ENCODE measurements around the gene SLC35F4.
"Not testable (repeated sequence)": the region's sequence is repeated elsewhere in the genome, so short reads cannot be mapped to it uniquely, and the experiment has no call there.

Gene SLC35F4

DNA sequence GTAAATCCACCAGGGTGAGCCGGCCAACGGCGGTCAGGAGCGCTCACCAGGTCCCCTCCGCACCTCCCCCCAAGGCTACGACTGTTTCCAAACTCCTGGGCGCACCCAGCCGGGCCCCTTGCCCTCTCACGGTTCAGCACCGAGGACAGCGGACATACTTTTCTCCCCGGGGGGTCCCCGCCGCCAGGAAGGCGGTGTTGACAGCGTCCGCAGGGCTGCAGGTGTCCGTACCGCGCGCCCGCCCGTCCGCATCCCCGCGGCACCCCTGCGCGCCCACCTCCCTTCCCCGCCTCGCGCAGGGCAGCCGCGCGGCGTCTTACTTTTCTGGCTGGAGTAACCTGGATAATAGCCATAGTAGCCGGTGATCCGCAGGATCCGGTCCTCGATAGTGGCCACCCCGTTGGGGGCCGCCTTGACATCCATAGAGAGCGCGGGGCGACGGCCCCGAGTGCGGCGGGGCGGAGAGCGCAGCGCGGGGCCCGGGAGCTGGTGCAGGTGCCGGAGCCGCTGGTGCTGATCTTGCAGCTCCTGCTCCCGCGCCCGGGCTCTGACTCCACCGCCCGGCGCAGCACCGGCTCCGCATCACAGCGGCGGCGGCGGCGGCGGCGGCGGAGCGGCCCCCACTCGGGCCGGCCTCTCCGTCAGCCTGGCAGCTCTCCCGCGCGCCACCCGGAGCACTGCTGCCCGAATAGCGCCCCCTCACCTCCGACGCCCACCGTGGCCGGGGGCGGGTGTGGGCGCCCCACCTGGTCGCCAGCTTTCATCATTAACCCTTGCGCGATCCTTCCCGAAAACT is at the start of gene SLC35F4:
Gene SLC35F4 (minus strand): TSS at position 690 of the 796 bp plus-strand sequence.
- no peak for DNase-seq (ENCODE audit: low read depth in 2 of 2)

DNA sequence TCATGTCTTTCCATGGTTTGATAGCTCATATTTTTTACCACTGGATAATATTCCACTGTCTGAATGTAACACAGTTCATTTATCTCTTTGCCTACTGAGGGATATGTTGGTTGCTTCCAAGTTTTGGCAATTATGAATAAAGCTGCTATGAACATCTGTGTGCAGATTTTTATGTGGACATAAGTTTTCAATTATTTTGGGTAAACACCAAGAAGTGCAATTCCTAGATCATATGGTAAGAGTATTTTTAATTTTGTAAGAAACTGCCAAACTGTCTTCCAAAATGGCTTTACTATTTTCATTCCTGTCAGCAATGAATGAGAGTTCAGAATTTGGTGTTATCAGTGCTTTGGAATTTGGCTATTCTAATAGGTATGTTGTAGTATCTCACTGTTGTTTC is 43.7 kb upstream of the SLC35F4 start:
- DNase-seq (ENCODE audit: low read depth in 2 of 2) = no peak

DNA sequence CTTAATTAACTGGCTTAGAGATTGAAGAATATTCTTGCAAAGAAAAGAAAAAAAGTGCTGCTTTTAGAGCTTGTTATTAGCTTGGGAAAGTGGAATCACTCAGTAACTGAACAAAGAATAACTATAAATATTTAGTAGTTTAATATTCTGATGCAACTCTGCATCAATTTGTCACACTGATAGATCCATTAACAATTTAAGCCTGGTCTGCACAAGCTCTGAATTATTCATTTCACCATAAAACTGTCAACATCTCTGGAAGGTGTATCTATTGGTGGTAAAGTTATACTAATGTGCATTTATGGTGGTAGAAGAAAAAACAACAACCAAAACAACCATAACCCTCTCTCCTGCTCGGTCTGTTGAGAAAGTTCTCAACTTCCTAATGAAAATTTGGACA is 38.1 kb upstream of the SLC35F4 start:
- DNase-seq (ENCODE audit: low read depth in 2 of 2) = no peak

DNA sequence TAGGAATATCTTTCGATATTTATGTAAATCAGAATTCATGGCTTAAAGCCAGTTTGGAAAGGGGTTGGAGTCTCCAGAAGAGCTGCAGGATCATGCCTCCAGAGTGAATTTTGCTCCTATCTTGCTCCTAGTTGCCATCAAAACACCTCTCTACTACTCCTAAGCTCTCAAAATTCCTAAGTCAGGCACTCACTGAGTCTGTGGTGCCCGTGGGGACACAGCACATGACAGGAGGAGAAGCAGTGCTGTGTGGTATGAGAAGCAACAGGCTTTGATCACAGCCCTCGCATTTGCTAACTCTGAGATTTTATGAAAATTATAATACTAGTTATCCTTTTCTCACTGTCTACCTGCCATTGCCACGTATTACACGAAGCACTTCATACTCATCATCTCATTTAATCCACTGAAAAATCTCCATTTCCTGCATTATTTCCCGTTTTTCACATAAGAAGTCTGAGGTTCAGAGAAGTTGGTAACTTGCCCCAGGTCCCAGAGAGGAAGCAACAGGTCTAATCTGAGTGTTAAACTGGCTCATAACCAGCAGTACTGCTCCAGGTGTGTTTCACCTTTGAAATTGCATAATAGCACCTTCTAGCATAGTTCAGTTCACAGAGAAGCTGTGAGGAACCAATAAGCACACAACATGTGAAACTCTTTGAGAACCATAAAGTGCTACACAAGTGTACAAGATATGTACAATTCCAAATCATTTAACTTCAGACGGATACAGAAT is 33.1 kb upstream of the SLC35F4 start:
- DNase-seq (ENCODE audit: low read depth in 2 of 2) = no peak

DNA sequence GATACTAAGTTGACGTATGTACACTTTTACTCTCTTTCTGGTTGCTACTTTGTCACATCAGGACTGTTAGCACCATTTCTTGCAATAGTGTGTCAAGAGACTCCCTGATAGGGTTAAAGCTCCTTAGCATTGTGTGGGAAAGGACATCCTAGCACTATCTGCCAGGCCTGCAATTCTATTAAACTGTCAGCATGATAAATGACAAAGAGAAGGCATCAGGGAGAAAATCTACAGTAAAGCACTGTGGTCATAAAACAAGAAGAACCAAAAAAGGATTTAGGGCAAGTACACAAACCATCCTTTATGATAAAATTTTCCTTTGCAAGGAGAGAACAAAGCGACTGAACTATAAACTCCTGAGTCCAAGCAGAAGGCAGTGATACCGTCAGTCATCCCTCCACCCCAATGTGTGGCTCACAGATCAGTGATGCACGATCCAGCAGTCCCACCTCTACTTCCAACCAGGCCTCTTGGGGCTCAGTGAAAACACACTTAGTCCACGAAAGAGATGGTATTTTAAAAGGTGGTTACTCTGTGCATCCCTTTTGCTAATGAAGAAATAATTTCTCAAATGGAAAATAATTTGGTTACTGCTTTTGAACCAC is 31.4 kb upstream of the SLC35F4 start:
- DNase-seq (ENCODE audit: low read depth in 2 of 2) = no peak

DNA sequence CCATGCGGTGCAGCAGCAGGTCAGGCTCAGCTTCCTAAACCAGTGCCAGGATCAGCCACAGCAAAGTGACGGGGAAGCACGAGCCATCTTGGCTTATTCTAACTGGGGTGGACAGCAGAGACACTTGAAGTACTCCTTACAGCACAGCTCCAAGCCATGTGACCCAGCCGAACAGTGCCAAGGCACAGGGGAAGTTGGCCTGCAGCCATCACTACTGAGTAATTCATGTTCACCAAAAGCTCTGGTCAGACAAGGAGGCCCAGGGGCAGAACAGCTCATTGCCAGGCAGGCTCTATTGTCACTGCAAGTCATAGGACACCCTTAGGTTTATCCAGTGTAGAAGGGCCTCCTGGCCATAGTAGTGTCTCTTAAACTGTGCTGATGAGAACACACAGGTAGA is 23.4 kb upstream of the SLC35F4 start:
- no peak for DNase-seq (ENCODE audit: low read depth in 2 of 2)

DNA sequence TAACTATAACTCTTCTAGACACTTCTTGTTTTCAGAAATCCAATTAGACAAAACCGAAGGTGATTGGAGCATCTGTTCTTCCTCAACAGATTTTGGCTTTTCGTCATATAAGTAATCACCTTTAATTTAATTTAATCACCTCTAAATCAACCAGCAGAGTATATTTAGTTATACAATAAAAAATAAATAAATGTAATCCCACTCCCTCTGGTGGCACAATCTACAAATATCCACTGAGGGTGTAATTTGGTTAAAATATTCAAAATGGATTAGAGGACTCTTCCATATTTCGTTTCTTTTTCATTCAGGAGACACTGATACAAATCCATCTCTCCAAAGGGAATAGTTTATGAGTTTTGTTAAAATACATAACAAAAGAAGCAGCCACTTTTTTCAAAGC is 18.3 kb upstream of the SLC35F4 start:
- DNase-seq (ENCODE audit: low read depth in 2 of 2) = no peak

DNA sequence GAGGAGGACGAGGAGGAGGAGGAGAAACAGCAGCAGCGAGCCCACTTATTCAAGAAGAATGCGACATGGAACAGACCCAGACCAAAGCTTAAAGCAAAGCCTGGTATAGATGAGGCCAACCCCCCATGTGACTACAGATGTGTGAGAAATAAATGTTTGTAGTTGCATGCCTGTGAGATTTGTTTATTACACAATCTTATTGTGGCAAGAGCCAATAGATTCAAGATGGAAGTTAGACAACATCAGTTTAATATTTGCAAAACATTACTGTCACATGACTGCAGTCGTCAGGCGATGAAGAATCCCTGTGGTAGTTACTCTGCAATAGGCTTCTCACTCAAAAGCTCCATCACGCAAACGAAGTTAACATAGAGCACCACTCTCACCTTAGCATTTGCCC is 17.2 kb upstream of the SLC35F4 start:
- no peak for DNase-seq (ENCODE audit: low read depth in 2 of 2)

DNA sequence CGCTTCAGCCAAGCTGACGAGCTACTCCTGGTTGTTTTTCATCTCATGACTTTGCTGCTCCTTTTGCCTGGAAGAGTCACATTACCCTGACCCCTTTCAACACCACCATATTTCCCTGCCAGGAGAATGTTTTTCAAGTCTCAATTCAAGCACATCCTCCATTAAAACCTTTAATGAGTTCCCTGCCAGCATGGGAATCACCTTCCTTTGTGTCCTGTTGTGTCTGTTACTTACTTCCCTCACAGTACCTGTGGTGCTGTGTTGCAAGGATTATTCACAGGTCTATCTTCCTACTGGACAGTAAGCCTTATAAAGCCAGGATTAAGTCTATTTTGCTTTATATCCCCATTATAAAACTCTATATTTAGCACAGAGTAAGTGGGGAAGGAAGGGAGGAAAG is 13.6 kb upstream of the SLC35F4 start:
- no peak for DNase-seq (ENCODE audit: low read depth in 2 of 2)

DNA sequence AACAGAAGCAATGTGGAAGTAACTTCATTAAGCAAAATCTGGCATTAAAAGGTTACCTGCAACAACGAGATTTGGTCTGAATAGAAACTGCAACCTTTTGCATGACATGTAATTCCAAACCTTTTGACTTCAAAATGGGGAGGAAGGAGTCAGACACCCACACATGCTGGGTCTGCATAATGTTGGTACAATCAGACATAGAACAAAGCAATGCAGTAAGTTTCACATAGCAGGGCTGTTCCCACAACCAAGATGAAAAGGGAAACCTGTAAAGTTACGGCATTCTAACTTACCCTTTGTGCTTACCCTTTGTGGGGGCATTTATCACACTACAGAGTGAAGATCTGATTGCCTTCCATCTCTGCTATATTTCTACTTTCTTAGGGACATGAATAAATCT is 10.1 kb upstream of the SLC35F4 start:
- DNase-seq (ENCODE audit: low read depth in 2 of 2) = no peak

DNA sequence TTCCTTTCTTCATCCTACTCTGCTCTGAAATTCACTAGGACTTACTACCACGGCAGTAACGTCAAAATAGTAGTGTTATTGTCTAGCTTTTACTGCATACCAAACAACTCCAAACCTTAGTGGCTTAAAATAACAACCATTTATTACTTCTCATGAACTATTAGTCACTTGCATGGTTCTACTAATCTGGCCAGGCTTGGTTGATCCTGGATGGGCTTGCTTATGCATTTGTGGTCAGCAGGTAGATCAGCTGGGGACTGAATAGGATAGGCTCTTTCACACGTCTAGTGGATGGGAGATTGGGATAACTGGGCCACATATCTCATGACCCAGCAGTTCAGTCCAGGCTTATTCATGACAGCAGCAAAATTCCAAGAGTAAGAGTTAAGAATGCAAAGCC is 9.4 kb upstream of the SLC35F4 start:
- DNase-seq (ENCODE audit: low read depth in 2 of 2) = no peak

DNA sequence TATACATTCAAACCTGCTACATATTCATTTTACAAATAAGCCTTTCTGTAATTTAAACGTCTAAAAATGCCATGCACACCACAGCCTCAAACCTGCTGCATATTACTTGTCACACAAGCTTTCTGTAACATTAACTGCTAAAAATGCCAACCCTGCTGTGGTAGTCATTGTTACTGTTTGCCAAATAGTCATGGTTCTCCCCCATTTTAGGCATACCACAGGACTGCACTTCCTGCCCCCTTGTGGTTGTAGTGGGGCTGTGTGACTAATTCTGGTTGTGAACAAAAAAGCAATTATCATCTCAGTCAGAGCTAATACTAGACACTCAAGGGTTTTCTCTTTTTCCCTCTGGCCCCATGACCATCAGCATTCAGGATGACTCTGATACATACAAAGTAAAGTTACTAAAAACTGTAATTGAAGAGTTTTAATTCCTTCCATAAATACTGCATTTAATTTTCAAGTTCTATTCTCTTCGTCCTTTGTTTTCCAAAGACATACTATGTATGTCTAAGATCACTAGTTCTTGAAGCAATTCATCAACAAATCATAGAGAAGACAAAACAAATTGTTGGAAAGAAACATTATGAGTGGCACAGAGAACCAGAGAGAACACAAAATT is 5.7 kb upstream of the SLC35F4 start:
- DNase-seq (ENCODE audit: low read depth in 2 of 2) = no peak

DNA sequence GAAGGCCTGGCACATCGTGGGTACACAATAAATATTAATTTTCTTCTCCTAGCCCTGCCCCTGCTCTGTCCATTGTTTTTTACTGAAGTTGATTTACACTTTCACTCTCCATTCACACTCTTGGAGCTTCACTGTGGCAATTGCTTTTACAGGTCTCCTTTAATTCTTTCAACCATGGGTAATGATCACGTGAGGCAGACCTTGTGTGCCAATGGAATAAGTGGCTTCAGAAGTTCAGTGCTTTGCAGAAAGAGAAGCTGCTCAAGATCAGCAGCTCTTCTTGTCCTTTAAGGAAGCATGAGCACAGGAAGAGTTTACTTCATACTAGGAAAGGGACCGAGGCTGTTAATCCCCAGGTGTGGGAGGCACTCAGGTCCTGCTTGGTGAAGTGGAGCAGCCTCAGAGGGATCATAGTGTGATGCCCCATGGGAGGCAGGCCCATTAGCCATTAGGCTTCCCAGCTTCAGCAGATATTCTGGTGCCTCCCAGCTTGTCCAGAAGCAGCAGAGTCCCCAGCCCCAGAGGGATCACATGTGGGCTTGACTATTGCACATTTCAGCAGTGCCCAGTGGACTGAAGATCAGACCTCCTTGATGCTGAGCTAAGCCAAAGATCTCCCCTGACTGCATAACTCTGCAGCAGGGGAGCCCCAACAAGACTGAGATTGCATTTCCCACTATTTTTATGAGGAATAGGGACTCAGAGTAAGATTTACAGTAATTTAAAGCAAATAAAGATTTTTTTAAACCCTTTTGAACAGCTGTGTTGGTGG is 5.0 kb upstream of the SLC35F4 start:
- no peak for DNase-seq (ENCODE audit: low read depth in 2 of 2)

DNA sequence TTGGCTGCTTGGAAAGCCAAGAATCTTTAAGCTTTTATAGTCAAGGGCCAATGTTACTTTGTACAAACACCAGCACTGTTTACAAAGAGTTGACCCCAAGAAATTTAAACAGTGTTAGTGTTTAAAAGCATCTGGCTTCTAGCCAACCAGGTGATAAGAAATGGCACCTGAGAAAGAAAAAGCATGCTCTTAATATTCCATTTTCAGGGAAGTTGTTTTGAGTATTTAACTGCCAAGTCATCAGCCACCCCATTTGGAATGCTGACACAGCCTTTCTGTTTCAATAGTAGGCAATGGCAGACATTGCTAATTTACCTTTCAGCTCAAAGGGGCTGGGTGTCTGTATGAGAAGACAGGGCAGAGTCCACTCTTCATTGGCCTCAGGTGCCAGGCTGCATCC is 3.7 kb upstream of the SLC35F4 start:
- no peak for DNase-seq (ENCODE audit: low read depth in 2 of 2)

DNA sequence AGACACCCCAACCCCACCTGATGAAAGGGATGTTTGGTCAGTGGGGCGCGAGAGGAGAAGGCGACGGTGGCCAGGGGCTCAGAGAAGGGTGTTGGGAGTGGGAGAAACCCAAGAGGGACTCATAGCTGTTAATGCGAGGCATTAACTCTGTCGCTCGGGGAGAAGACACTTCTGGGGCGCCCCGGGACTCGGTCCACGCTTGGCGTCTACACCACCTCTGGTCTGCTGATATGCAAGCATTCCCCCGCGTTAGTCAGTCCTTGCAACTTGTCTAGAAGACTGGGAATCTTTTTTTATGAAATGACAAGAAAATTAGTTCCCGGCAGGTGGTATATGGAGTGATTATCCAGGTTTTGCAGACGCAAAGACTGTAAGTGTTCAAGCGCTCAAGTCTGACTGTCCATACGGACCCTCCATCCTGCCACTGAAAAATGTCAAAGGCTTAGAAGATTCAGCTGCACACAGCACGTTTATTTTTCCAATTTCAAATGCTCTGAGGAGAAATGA is 360 bp upstream of the SLC35F4 start:
- DNase-seq (ENCODE audit: low read depth in 2 of 2) = no peak

DNA sequence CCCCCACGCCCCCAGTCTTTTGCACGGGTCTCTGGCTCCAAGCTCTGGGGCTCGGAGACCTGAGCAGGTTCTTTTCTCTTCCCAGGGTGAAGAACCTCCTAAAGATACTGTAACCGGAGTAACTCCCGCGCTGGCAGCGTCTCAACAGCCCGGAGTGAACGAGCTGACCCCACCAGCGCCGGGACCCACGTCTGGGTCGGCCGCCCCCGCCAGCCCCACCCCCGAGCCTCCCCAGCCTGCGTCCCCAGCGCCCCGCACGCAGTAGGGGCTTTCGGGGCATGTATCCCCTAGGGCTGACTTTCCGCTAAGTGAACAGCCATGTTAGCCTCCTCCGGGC is 858 bp downstream of the SLC35F4 start:
- no peak for DNase-seq (ENCODE audit: low read depth in 2 of 2)

DNA sequence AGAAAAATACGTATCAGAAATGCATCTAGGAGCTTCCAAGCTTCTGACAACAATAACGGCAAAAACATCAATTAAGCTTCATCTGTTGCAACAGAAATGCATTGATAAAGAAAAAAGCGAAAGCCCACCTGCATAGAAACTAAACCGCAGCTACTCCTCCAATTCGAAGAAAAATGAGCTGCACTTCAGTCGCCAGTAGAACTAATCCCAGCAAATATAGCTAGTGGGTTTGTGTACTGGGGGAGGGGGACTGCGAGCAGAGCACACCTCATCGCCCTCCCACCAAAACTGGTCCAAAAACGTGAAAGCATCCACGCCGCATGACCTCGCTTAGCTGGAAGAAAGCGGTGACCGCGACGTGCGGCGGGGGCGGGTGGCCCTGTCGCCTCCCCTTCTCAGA is 1.2 kb downstream of the SLC35F4 start:
- DNase-seq (ENCODE audit: low read depth in 2 of 2) = no peak

DNA sequence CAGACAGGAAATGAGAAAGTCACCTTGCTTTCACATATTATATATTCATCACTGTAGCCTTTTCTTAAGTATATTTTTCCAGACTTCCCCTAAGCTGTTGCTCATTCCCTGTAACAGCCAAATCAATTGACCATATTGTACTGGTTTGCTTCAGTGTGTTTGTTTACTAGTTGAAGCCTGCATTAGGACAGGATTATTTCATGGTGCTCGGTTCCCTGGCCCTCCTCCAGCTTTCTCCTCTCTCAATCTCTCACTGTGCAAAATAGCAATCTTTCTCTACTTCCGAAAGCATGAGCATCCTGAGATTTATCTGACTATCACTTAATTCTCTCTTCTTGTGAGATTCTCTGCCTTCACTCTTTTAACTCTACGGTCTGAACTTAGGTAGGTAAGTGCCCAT is 2.4 kb downstream of the SLC35F4 start:
- no peak for DNase-seq (ENCODE audit: low read depth in 2 of 2)

DNA sequence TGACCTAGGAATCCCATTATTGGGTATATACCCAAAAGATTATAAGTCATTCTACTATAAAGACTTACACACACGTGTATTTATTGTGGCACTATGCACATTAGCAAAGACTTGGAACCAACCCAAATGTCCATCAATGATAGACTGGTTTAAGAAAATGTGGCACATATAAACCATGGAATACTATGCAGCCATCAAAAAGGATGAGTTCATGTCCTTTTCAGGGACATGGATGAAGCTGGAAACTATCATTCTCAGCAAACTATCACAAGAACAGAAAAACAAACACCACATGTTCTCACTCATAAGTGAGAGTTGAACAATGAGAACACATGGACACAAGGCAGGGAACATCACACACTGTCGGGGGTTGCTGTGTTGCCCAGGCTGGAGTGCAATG is 10.2 kb downstream of the SLC35F4 start:
- not testable (repeated sequence) for DNase-seq (ENCODE audit: low read depth in 2 of 2)

DNA sequence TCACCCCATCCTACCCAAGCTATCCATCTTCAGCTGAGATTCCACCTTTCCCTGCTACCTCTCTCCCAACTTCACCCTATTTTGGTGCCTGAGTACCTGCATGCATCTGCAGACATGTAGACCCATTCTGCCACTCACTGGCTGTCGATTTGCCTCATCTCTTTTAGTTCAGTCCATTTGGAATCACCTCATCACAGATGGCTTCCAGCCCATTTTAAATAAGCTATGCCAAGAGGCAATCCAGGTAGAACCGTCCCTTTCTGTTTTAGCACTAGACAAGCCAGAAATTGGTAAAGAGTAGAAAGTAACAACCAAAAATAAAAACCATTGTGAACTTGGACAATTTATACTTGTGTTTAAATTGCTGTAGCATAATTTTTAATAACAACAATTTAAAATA is 11.3 kb downstream of the SLC35F4 start:
- DNase-seq (ENCODE audit: low read depth in 2 of 2) = no peak

DNA sequence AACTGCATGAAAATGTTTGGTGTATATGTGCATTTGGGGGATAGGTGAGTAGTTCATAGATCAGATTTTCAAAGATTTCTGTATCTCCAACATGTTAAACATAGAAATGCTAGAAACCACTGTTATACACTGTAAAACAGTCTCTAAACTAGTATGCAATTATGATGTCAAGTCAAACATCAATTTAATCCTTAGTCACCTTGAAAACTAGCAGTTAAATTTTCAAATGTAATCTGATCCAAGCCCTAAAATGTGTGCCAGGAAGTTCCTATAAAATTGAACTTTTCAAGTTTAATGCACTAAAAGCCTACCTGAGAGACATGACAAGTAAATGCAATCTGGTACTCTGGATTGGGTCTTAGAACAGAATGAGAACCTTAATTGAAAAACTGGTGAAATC is 14.5 kb downstream of the SLC35F4 start:
- DNase-seq (ENCODE audit: low read depth in 2 of 2) = no peak

DNA sequence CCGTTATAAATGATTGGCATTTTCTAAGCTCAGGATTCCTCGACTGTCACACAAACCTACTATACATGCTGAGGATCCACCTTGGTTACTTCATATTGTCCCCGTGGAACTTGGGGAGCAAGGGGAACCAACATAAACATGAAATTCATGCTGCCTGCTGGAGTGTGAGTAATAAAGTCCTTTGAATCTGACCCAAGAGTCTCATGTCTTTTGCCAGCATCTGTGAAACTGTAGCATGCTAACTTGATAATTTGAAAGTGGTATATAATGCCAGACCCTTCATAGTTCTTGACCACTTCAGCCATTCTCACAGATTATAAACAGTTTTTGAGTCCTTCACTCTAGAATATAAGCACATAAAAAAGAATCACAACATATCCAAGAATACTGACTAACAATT is 17.1 kb downstream of the SLC35F4 start:
- no peak for DNase-seq (ENCODE audit: low read depth in 2 of 2)
